ENCODE measurements around the gene PPP1R13L. TPM values are rescaled to one million over a fixed set of nuclear protein-coding genes. Genes with fewer than 3 reads are reported as not detected.

Gene PPP1R13L
- total and polyA plus RNA-seq, 2 of the 8 experiments (the other 6 are each of a cell fraction or from before 2014, with no cell fraction given): 9.1 to 15.3 TPM

- Histone ChIP-seq H3K4me2 (ENCODE audit: insufficient read depth in 1 of 2, low read depth in 2 of 2, low read length in 2 of 2) (peak overlapping the region; percentile 92 to 97), H3K56ac (replicated peaks; ENCODE audit: insufficient read length, low read depth, low read length) (no peak overlapping the region), H2BK12ac (ENCODE audit: low read depth, low read length) (0 out of 2 replicates have a peak overlapping the region, but pooled peaks have one; percentile 27), H2AFZ (ENCODE audit: low read length) (no peak overlapping the region), H4K20me1 (replicated peaks in 1 of 2; ENCODE audit: control insufficient read depth in 1 of 2, insufficient read depth in 2 of 2, low read length in 2 of 2) (peaks cover 0 to 5% of the 10 kb centered on the region in 2 experiments), H4K5ac (ENCODE audit: insufficient read length, low read depth, low read length) (no peak overlapping the region), H3K18ac (ENCODE audit: extremely low read depth, low read length) (0 out of 2 replicates have a peak overlapping the region, but pooled peaks have one; percentile 24), H3K23ac (ENCODE audit: insufficient read length) (no peak overlapping the region), H3K4me3 (ENCODE audit: extremely low read depth in 1 of 4, insufficient read depth in 2 of 4, low read depth in 3 of 4, low read length in 4 of 4) (peak overlapping the region; percentile 69 to 96 (median 91)), H3K23me2 (ENCODE audit: low read depth, low read length) (peaks cover 17% of the 10 kb centered on the region), H3K36me3 (ENCODE audit: control insufficient read depth in 2 of 4, insufficient read depth in 4 of 4, low read length in 3 of 4) (no peaks in the 10 kb centered on the region; a peak in 1 of 8 replicates), H3K4me1 (replicated peaks in 1 of 4; ENCODE audit: control insufficient read depth in 3 of 4, insufficient read depth in 4 of 4, low read length in 3 of 4) (peaks cover 3 to 21% (median 11%) of the 10 kb centered on the region in 4 experiments; a peak in 5 of 7 replicates), H2AK5ac (ENCODE audit: low read depth, low read length) (no peak overlapping the region), H2BK15ac (ENCODE audit: low read length) (peak overlapping the region; percentile 72; the same call in 1 of the 2 replicates), H3K9me3 (ENCODE audit: insufficient read depth in 2 of 2, low read depth in 1 of 2, low read length in 1 of 2) (no peaks in the 10 kb centered on the region), H3K4ac (replicated peaks; ENCODE audit: insufficient read length, low read depth, low read length) (no peak overlapping the region), H3K27me3 (replicated peaks in 1 of 4; ENCODE audit: control insufficient read depth in 3 of 4, extremely low read depth in 1 of 4, insufficient read depth in 3 of 4, low read length in 3 of 4) (peaks cover 0 to 5% (median 2%) of the 10 kb centered on the region in 4 experiments; a peak in 2 of 7 replicates), H3K79me2 (ENCODE audit: control insufficient read depth in 1 of 2, insufficient read depth in 2 of 2, low read length in 2 of 2) (peaks cover 0 to 8% of the 10 kb centered on the region in 2 experiments; a peak in 1 of 4 replicates), H3K27ac (ENCODE audit: low read depth, low read length) (no peak overlapping the region), H4K8ac (ENCODE audit: extremely low read depth, insufficient read depth, low read length) (no peak overlapping the region), H3K79me1 (ENCODE audit: low read depth, low read length) (peaks cover 9% of the 10 kb centered on the region; the same call in 1 of the 2 replicates), H2BK20ac (ENCODE audit: low read length) (no peak overlapping the region), H4K91ac (replicated peaks; ENCODE audit: insufficient read length, low read length) (no peak overlapping the region), H2BK5ac (ENCODE audit: low read depth, low read length) (no peak overlapping the region), H2BK120ac (replicated peaks; ENCODE audit: low read depth, low read length) (no peak overlapping the region), H3K9ac (replicated peaks in 1 of 4; ENCODE audit: extremely low read depth in 1 of 4, low read depth in 3 of 4, low read length in 3 of 4) (no peak overlapping the region; a peak in 1 of 7 replicates), H3K14ac (ENCODE audit: insufficient read length) (no peak overlapping the region)
- ChIA-PET CTCF (ENCODE audit: partially characterized antibody) (interaction anchor here (0.5 to 6.6 kb wide), 26 partner anchors 9 to 288 kb away, joined by 3 to 57 read pairs (median 5); partner anchors contain the start of genes ERCC2 and SNRPD2), POLR2A (ENCODE audit: partially characterized antibody) (interaction anchor here (0.6 to 3.5 kb wide), 7 partner anchors 8 to 65 kb away, joined by 3 to 17 read pairs (median 4); partner anchors contain the start of gene ERCC1)
- DNase-seq (ENCODE audit: low read depth in 1 of 2, low spot score in 2 of 2) (peak in 1 of 2 experiments; percentile 97), FAIRE-seq (no peak)
- WGBS, 2 experiments (ENCODE audit: extremely low coverage in 1 of 2, insufficient coverage in 1 of 2, insufficient read length in 1 of 2, insufficient replicate concordance in 2 of 2, low coverage in 1 of 2, low lambda C conversion rate in 2 of 2, missing lambda C conversion rate in 1 of 2): 12% methylated on average over 25 of the region's 25 CpGs; no CpG with 5 or more reads in 1 of the 2 experiments
- no peak for TF ChIP-seq SIX5 (IDR thresholded peaks at IDR 0.05; ENCODE audit: low read depth, low read length)
- TF ChIP-seq, protein P1, sequence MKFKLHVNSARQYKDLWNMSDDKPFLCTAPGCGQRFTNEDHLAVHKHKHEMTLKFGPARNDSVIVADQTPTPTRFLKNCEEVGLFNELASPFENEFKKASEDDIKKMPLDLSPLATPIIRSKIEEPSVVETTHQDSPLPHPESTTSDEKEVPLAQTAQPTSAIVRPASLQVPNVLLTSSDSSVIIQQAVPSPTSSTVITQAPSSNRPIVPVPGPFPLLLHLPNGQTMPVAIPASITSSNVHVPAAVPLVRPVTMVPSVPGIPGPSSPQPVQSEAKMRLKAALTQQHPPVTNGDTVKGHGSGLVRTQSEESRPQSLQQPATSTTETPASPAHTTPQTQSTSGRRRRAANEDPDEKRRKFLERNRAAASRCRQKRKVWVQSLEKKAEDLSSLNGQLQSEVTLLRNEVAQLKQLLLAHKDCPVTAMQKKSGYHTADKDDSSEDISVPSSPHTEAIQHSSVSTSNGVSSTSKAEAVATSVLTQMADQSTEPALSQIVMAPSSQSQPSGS (IDR thresholded peaks at IDR 0.05; ENCODE audit: low read length): peak; percentile 63; the same call in 1 of the 2 replicates
- TF ChIP-seq HDAC6 (IDR thresholded peaks at IDR 0.05; ENCODE audit: low read depth, low read length): no peak
- no peak for TF ChIP-seq CBX8 (IDR thresholded peaks at IDR 0.05; ENCODE audit: borderline replicate concordance, low read depth, low read length)
- TF ChIP-seq, protein P2, sequence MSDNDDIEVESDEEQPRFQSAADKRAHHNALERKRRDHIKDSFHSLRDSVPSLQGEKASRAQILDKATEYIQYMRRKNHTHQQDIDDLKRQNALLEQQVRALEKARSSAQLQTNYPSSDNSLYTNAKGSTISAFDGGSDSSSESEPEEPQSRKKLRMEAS (IDR thresholded peaks at IDR 0.05): peak; percentile 37; the same call in 1 of the 2 replicates
- peak; percentile 19 for TF ChIP-seq KDM4A (IDR thresholded peaks at IDR 0.05; ENCODE audit: low read depth, low read length, severe bottlenecking)
- TF ChIP-seq EGR1 (IDR thresholded peaks at IDR 0.05; ENCODE audit: borderline replicate concordance, low read depth, low read length): peak; percentile 70; the same call in 1 of the 2 replicates
- TF ChIP-seq CREB1 (IDR thresholded peaks at IDR 0.05): peak; percentile 65
- no peak for TF ChIP-seq RBBP5 (IDR thresholded peaks at IDR 0.05; ENCODE audit: borderline replicate concordance, low read depth, low read length)
These were observed 900 bp downstream of the PPP1R13L start for GRCh38 chr19:45403781-45404556.
